IMR-90 (cell line): ENCODE results near the gene TIMM13.

Source experiments
- BHLHE40 ChIP-seq: fragments of 150-350 bp; IDR thresholded peaks from 2 replicates; pipeline ENCODE4 v1.6.1; 2016; ENCODE audit warnings: mild to moderate bottlenecking, low read depth, low read length
- CEBPB ChIP-seq: IDR thresholded peaks from 2 replicates; pipeline ENCODE4 v1.6.1; 2012; ENCODE audit warnings: low read depth, low read length, improper control_type of control experiment
- CHD1 ChIP-seq: IDR thresholded peaks from 2 replicates; pipeline ENCODE4 v1.6.1; 2012; ENCODE audit warnings: low read depth, low read length, improper control_type of control experiment
- CTCF ChIP-seq: conservative IDR thresholded peaks from 2 replicates; pipeline ENCODE4 v1.5.1; 2012; ENCODE audit warnings: mild to moderate bottlenecking, low read depth, low read length, improper control_type of control experiment
- FOS ChIP-seq: fragments of 150-350 bp; IDR thresholded peaks from 2 replicates; pipeline ENCODE4 v1.6.1; 2016; ENCODE audit warnings: low read depth, low read length
- MAFK ChIP-seq: IDR thresholded peaks from 2 replicates; pipeline ENCODE4 v1.6.1; 2012; ENCODE audit warnings: low read depth, low read length, improper control_type of control experiment
- MAZ ChIP-seq: IDR thresholded peaks from 2 replicates; pipeline ENCODE4 v1.6.1; 2012; ENCODE audit warnings: low read depth, mild to moderate bottlenecking, low read length, improper control_type of control experiment, moderate library complexity, borderline replicate concordance
- MXI1 ChIP-seq: IDR thresholded peaks from 2 replicates; pipeline ENCODE4 v1.6.1; 2012; ENCODE audit warnings: low read depth, mild to moderate bottlenecking, low read length, moderate library complexity, borderline replicate concordance
- NFE2L2 ChIP-seq: fragments of 150-350 bp; IDR thresholded peaks from 2 replicates; pipeline ENCODE4 v1.6.1; 2016; ENCODE audit warnings: low read depth, mild to moderate bottlenecking, low read length
- POLR2A ChIP-seq: IDR thresholded peaks from 2 replicates; pipeline ENCODE4 v1.6.1; 2012; ENCODE audit warnings: mild to moderate bottlenecking, low read depth, low read length
- RAD21 ChIP-seq: IDR thresholded peaks from 2 replicates; pipeline ENCODE4 v1.6.1; 2012; ENCODE audit warnings: low read length, improper control_type of control experiment
- RFX5 ChIP-seq: IDR thresholded peaks from 2 replicates; pipeline ENCODE4 v1.8.0; 2012; ENCODE audit warnings: low read depth, mild to moderate bottlenecking, low read length, moderate library complexity
- USF2 ChIP-seq: fragments of 150-350 bp; IDR thresholded peaks from 2 replicates; pipeline ENCODE4 v1.6.1; 2017; ENCODE audit warnings: mild to moderate bottlenecking, antibody characterized with exemption, low read length, low read depth
- TF ChIP-seq, protein P1 (sequence below): fragments of 150-350 bp; IDR thresholded peaks from 2 replicates; pipeline ENCODE4 v1.6.1; 2016; ENCODE audit warnings: low read depth, mild to moderate bottlenecking, low read length, moderate library complexity, borderline replicate concordance

- TF ChIP-seq CEBPB (no peak), POLR2A (no peak), CTCF (no peak), RAD21 (no peak), CHD1 (no peak), MAZ (no peak), MXI1 (no peak), MAFK (no peak), USF2 (no peak), BHLHE40 (no peak), NFE2L2 (no peak), FOS (no peak), RFX5 (no peak)
- TF ChIP-seq, protein P1, sequence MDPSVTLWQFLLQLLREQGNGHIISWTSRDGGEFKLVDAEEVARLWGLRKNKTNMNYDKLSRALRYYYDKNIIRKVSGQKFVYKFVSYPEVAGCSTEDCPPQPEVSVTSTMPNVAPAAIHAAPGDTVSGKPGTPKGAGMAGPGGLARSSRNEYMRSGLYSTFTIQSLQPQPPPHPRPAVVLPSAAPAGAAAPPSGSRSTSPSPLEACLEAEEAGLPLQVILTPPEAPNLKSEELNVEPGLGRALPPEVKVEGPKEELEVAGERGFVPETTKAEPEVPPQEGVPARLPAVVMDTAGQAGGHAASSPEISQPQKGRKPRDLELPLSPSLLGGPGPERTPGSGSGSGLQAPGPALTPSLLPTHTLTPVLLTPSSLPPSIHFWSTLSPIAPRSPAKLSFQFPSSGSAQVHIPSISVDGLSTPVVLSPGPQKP, result no peak
Observed at GRCh38 chr19:2420490-2420889, 6.9 kb downstream of the TIMM13 start.
